Umbilical cord (tissue), 2 donors: ENCODE measurements around the gene AFF3. TPM values are rescaled to one million over a fixed set of nuclear protein-coding genes. Genes with fewer than 3 reads are reported as not detected.
A peak's percentile ranks its signal among the peaks of the same experiment; 100 is the strongest.
"Not testable (repeated sequence)": the region's sequence is repeated elsewhere in the genome, so short reads cannot be mapped to it uniquely, and the experiment has no call there.

Experiments
- DNase-seq: peaks from one replicate; pipeline ENCODE4 v3.0.0-alpha.2; 2015; ENCODE audit warnings: low spot score
- total RNA-seq: library from RNA; depleted of rRNA; stranded (reverse); fragments of >200 nt; gene quantifications from one replicate; pipeline ENCODE4 v1.2.3, GENCODE V29; 2014; ENCODE audit warnings: low replicate concordance; ENCODE audit not compliant: insufficient read depth

Gene AFF3
- total RNA-seq, 1 donor from 2014 or later: 22.1 TPM

- DNase-seq: no peak
These were observed 171.0 kb downstream of the AFF3 start for GRCh38 chr2:99971326-99971900.

GRCh38 chr2:99970292-99970868 is 172.0 kb downstream of the AFF3 start:
- DNase-seq: no peak

- DNase-seq: no peak
These were observed 181.0 kb downstream of the AFF3 start for GRCh38 chr2:99961196-99961913.

- no peak for DNase-seq
These were observed 181.6 kb downstream of the AFF3 start for GRCh38 chr2:99960790-99961189.

GRCh38 chr2:99960291-99960690 is 182.1 kb downstream of the AFF3 start:
- no peak for DNase-seq

GRCh38 chr2:99959261-99960014 is 183.0 kb downstream of the AFF3 start:
- DNase-seq: no peak

DNA sequence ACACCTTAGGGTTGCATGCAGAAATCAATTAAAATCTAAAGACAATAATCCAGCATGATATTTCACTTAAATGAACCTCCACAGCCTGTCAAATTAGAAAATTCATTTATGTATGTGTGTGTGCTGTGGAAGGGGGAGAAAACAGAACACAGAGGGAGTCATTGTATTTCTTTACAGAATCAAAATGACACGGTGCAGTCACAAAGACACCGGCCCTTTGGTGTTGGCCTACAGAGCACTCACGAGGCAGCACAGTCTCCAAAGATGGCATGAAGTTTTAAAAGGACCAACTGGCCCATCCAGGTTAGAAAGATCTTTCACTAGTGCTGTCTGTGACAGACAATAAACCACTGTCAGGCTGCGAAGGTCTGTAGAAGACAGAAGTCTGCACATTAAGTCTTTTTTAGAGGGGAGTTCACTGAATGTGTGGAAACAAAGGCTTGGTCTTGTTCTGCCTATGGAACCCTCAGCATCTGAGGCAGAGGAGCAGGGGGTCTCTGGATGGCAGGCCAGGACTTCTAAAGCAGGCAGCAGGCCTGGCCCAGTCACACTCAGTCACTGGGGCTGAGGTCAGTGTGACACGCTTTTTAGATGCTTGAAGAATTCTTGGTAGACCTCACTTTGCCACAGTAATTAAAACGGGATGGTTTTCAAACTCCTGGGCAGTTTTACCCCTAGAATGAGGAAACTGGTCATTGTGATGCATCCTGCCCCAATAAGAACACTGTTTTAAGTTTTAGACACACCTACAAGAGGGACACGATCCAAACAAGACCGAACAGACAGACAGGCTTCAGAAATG is 184.9 kb downstream of the AFF3 start:
- no peak for DNase-seq

DNA sequence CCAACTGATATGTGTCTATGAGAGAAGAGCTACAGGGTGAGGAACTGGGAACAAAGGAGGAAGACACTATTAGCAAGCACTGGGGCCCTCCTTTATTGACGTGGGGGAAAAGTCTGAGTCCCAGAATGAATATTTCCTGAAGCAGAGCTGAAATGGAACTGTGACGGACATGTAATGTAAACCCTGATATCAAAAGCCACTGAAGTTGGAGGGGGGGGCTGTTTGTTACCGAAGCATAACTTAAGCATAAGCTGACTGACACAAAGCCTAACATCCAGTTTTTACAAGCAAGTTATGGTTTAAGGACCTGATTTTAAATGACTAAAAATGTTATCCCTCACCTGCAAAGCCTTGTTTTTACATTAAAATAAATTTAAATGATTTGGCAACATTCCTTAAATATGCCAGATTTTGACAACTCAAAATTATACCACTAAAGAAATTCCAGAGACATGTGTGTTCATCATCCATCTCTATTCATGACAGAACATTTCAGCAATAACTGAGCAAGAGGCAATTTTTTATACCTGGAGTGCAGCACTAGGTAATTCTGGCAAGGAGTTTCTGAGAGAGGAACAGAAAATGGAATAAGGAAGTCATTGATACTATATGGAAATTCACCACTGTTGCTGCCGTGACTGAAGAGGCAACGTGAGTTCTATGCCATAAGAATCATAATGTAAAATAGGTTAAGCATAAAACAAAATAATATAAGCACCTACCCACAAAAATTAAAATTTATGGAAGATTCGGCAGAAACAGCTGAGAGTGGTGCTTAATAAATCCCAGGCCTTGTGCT is 186.0 kb downstream of the AFF3 start:
- DNase-seq: no peak

GRCh38 chr2:99953750-99954149 is 188.6 kb downstream of the AFF3 start:
- DNase-seq: no peak

GRCh38 chr2:99949963-99950362 is 192.4 kb downstream of the AFF3 start:
- no peak for DNase-seq

- no peak for DNase-seq
These were observed 192.9 kb downstream of the AFF3 start for GRCh38 chr2:99949530-99949929.

DNA sequence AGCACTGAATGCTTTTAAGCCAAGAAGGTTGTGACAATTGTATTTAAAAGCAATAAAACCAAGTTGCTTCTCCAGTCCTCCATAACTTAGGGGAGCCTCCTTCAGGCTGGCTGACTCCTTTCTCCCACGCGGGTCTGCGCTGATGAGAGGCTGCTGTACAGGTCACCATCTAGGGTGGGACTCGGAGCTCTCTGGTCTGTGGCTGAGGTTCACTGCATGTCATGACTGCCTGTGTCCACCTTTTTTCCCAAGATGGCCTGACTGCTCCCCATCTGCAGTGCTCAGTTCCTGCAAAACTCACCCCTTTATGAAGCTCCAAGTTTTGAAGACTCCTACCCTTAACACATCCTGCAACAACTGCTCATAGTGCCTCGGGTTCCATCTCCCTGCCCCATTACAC is 194.4 kb downstream of the AFF3 start:
- DNase-seq: no peak

DNA sequence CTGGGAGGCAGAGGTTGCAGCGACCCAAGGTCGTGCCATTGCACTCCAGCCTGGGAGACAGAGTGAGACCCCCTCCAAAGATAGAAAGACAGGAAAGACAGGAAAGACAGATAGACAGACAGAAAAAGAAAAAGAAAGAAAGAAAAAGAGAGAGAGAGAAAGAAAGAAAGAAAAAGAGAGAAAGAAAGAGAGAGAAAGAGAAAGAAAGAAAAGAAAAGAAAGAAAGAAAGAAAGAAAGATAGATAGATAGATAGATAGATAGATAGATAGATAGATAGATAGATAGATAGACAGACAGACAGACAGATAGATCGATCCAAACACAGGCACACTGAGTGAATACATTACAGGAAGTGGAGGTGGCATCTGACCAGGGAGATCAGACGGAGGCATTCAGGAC is 195.0 kb downstream of the AFF3 start:
- DNase-seq: not testable (repeated sequence)

- no peak for DNase-seq
These were observed 198.4 kb downstream of the AFF3 start for GRCh38 chr2:99944019-99944418.

DNA sequence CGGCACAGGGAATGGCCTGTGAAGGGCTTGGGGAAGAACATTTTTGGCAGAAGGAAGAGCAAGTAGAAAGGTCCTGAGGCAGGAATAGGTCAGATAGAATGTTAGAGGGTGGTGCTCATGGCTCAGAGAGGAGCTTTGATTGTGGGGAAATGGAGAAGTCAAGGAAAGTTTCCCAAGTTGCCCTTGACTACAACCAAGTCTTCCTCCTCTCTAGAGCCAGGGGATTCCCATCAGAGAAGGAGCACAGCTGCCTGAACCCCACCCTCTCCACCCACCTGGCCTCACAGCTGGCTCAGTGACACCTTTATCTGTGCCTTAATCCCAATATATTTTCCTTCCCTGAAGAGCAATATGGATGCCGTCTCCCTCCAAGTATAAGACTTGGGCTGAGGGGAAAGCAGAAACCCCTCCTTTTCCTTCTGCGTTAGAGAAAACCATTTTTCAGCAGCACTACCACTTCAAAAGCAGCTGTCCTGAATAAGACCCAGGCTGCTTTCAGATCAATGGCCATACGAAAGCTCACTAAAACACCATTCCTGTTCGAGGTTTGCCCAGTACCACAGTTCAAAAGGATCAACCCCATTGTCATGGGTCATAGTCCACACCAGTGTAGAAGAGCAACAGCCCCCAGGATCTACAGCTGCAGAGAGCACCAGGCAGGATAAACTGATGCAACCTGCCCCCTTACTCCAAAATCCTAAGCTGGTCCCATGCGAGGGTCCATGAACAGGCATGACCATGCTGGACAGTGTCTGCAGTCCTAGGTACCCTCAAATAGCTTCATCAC is 199.6 kb downstream of the AFF3 start:
- DNase-seq: no peak

- no peak for DNase-seq
These were observed 201.4 kb downstream of the AFF3 start for GRCh38 chr2:99940963-99941362.

GRCh38 chr2:99939135-99939534 is 203.3 kb downstream of the AFF3 start:
- DNase-seq: no peak

DNA sequence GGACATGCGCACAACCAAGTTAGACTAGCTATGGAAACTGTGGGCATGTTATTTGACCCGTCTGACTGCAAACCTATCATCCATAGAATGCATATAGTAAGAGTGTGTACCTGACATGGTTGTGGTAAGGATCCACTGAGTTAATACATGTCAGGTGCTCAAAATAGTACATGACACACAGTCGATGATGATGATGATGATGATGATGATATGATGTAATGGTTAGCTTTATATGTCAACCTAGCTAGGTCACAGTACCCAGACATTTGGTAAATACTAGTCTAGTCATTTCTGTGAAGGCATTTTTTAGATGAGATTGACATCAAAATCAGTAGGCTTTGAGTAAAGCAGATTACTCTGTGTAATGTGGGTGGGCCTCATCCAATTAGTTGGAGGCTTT is 204.1 kb downstream of the AFF3 start:
- DNase-seq: no peak

DNA sequence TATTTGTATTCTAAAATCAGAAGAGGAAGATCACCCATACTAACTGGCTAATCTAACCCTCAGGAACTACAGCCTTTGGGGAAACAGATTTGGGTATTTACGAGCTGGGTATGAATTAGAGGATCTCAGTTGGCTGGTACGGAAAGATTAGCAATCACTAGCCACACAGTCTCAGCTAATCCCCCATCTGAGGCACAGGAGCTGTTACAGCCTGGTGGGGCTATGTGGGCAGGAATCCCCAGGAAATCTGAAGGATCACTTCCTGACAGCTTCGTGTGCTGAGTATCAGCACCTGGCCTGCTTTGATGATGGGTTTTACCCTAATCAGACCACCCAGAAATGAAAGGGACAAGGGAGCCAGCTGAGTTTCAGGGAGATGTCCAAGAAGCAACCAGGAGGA is 206.3 kb downstream of the AFF3 start:
- DNase-seq: peak; percentile 27

- no peak for DNase-seq
These were observed 206.7 kb downstream of the AFF3 start for GRCh38 chr2:99935662-99936061.
